Glutamatergic neuron (in vitro differentiated cells): ENCODE results near the gene LAMA2. TPM values are rescaled to one million over a fixed set of nuclear protein-coding genes. Genes with fewer than 3 reads are reported as not detected.

Experiments
- DNase-seq: peaks from one replicate; pipeline ENCODE4 v3.0.0; 2022
- H3K27ac Mint-ChIP-seq: one replicate; pipeline ENCODE4 v1.8.0; 2020; ENCODE audit warnings: mild to moderate bottlenecking, mixed read lengths, inconsistent platforms; ENCODE audit not compliant: unreplicated experiment
- H3K27me3 Mint-ChIP-seq: one replicate; pipeline ENCODE4 v1.8.0; 2020; ENCODE audit warnings: mild to moderate bottlenecking, moderate library complexity, mixed read lengths, inconsistent platforms; ENCODE audit not compliant: unreplicated experiment
- H3K36me3 Mint-ChIP-seq: one replicate; pipeline ENCODE4 v1.8.0; 2020; ENCODE audit warnings: mild to moderate bottlenecking, mixed read lengths, inconsistent platforms; ENCODE audit not compliant: unreplicated experiment
- H3K4me1 Mint-ChIP-seq: one replicate; pipeline ENCODE4 v1.8.0; 2020; ENCODE audit warnings: mild to moderate bottlenecking, low read depth, mixed read lengths, inconsistent platforms; ENCODE audit not compliant: unreplicated experiment
- H3K4me3 Mint-ChIP-seq: one replicate; pipeline ENCODE4 v1.8.0; 2020; ENCODE audit warnings: mild to moderate bottlenecking, mixed read lengths, inconsistent platforms; ENCODE audit not compliant: unreplicated experiment
- H3K9me3 Mint-ChIP-seq: one replicate; pipeline ENCODE4 v1.8.0; 2020; ENCODE audit warnings: mild to moderate bottlenecking, moderate library complexity, mixed read lengths, inconsistent platforms; ENCODE audit not compliant: unreplicated experiment
- CTCF ChIP-seq: fragments of 200-600 bp; sonication (generic); IDR thresholded peaks from one replicate; pipeline ENCODE4 v1.5.0; 2021; ENCODE audit not compliant: partially characterized antibody, unreplicated experiment
- total RNA-seq: library from RNA; stranded (reverse); fragmentation: NEBNext Ultra II Directional; extraction: Animal tissue kit (Norgen Biotek cat#: 25700); gene quantifications from one replicate; pipeline ENCODE4 v1.2.1, GENCODE V29; 2021; ENCODE audit not compliant: unreplicated experiment

Gene LAMA2
- total RNA-seq, 1 donor from 2014 or later, result 2.4 TPM

GRCh38 chr6:129111346-129111745 lies 228.4 kb downstream of the LAMA2 start:
- Mint-ChIP-seq H3K27ac (no peak overlapping the region), H3K4me3 (no peak overlapping the region), H3K27me3 (no peaks in the 10 kb centered on the region), H3K9me3 (no peaks in the 10 kb centered on the region), H3K36me3 (no peaks in the 10 kb centered on the region), H3K4me1 (peaks cover 3% of the 10 kb centered on the region)
- no peak for DNase-seq
- no peak for TF ChIP-seq CTCF

DNA sequence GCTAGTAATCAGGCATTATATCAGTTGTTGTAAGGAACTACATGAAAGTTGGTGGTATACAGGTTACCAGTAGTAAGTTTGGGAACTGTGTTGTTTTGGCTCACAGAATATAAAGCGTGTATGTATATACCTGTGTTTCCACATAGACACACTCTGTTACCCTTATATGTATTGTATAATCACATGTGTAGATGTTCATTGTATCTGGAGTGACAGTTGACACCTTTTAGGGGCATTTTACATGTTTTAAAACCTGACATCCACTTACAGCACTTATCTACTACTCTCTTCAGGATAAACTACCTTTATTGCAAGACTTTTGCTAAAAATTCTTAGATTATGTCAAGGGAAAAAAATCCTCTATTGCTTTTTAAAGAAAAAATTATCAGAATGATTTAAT lies 228.9 kb downstream of the LAMA2 start:
- no peak for TF ChIP-seq CTCF

DNA sequence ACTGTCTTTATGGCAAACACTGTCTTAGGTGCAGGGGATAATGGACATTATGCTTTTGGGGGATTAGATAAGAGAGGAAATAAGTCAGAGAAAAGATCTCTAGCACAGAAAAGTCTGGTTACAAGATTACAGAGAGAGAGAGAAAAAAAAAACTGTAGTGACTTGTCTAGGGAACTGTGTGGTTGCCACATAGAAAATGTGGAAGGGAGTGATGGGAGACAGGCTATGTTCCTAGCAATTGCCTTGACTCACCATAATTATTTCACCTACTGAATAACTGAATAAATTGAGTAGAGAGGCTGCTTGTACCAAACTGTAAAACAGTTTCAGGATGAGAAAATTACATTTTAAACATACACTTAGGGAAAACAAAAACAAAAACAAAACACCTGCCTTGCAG lies 229.7 kb downstream of the LAMA2 start:
- Mint-ChIP-seq H3K4me1 (no peaks in the 10 kb centered on the region), H3K27me3 (no peaks in the 10 kb centered on the region), H3K4me3 (no peak overlapping the region), H3K36me3 (no peaks in the 10 kb centered on the region), H3K27ac (no peak overlapping the region), H3K9me3 (no peaks in the 10 kb centered on the region)
- no peak for TF ChIP-seq CTCF
- DNase-seq, result no peak

More for the DNA sequence above, 228.9 kb downstream of the LAMA2 start:
- Mint-ChIP-seq H3K27ac (no peak overlapping the region), H3K27me3 (no peaks in the 10 kb centered on the region), H3K36me3 (no peaks in the 10 kb centered on the region), H3K9me3 (no peaks in the 10 kb centered on the region), H3K4me1 (peaks cover 3% of the 10 kb centered on the region), H3K4me3 (no peak overlapping the region)
- no peak for DNase-seq

DNA sequence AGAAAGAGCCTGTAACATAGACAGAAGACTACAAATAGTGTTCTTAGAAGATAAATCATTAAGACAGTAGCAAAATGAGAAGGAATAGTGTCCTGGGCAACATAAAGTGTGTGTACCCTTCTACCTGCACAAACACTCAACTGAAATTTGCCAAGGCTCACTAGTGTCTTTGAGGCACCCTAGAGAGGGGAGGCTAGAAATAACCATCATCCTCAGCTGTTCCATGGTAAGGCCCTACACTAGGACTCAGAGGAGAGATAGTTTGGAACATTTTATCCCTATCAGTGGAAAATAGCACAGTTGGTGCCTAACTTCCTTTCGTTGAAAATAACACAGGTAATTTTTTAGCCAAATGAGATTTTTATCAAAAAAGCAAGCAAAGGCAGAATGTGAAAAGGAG lies 230.7 kb downstream of the LAMA2 start:
- Mint-ChIP-seq H3K4me1 (no peaks in the 10 kb centered on the region), H3K36me3 (no peaks in the 10 kb centered on the region), H3K4me3 (no peak overlapping the region), H3K27me3 (no peaks in the 10 kb centered on the region), H3K27ac (no peak overlapping the region), H3K9me3 (no peaks in the 10 kb centered on the region)
- DNase-seq, result no peak
- no peak for TF ChIP-seq CTCF

DNA sequence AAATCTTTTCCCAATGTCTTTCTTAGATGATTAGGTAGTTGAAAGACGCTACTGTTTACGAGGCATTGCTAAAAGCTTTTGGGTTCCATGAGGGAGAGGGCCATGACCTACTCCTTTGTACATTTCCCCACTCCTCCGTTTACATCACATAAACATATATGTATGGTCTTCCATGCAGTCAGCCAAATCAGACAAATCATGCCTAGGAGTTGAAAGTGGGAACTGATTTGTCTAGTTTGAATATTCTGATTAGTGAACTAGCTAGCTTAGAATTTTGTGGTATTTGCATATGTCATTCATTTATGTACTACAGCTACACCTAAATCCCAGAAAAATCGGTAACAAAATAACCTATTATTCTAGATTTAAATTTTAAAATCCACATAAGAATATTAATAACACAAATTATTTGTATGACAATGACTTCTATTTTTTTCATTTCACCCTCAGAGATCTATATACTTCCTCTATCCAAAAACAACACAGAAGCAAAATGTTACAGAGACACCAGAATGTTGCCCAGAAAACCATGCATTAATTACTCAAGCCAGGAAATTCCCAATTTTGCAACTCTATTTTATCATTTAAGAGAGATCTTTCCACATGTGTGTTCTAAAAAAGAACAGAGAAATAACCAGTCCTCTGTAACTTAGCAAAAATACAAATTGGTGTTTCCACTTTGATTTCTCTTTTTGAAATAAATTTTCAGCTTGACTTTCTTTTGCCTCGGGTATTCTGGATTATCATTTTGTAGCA lies 231.9 kb downstream of the LAMA2 start:
- no peak for TF ChIP-seq CTCF
- Mint-ChIP-seq H3K36me3 (no peaks in the 10 kb centered on the region), H3K4me3 (no peak overlapping the region), H3K9me3 (no peaks in the 10 kb centered on the region), H3K4me1 (no peaks in the 10 kb centered on the region), H3K27ac (no peak overlapping the region), H3K27me3 (no peaks in the 10 kb centered on the region)
- no peak for DNase-seq
